Nephron progenitor cell (in vitro differentiated cells): ENCODE measurements around the gene CDC14A.
"Not testable (repeated sequence)": the region's sequence is repeated elsewhere in the genome, so short reads cannot be mapped to it uniquely, and the experiment has no call there.

Source experiments
- DNase-seq: peaks from one replicate; pipeline ENCODE4 v3.0.0; 2021
- H3K27ac Mint-ChIP-seq: 2 replicates; pipeline ENCODE4 v1.8.0; 2021; ENCODE audit warnings: mild to moderate bottlenecking, moderate library complexity, mixed read lengths
- H3K27me3 Mint-ChIP-seq: 2 replicates; pipeline ENCODE4 v1.8.0; 2021; ENCODE audit warnings: mild to moderate bottlenecking, low read depth, mixed read lengths; ENCODE audit not compliant: poor library complexity
- H3K36me3 Mint-ChIP-seq: 2 replicates; pipeline ENCODE4 v1.8.0; 2021; ENCODE audit warnings: low read depth, mixed read lengths
- H3K4me1 Mint-ChIP-seq: 2 replicates; pipeline ENCODE4 v1.8.0; 2021; ENCODE audit warnings: mixed read lengths
- H3K4me3 Mint-ChIP-seq: 2 replicates; pipeline ENCODE4 v1.8.0; 2021; ENCODE audit warnings: mild to moderate bottlenecking, moderate library complexity, mixed read lengths
- H3K9me3 Mint-ChIP-seq: 2 replicates; pipeline ENCODE4 v1.8.0; 2021; ENCODE audit warnings: mild to moderate bottlenecking, moderate library complexity, mixed read lengths
- TF ChIP-seq, protein P1 (sequence below): fragments of 200-600 bp; sonication (generic); IDR thresholded peaks from 2 replicates; pipeline ENCODE4 v1.5.0; 2021; ENCODE audit warnings: antibody characterized with exemption

Gene CDC14A

GRCh38 chr1:100328133-100328532 lies 24.2 kb upstream of the CDC14A start:
- DNase-seq, result no peak
- no peaks in the 10 kb centered on the region for H3K9me3 Mint-ChIP-seq
- H3K36me3 Mint-ChIP-seq, result no peaks in the 10 kb centered on the region
- TF ChIP-seq, protein P1, sequence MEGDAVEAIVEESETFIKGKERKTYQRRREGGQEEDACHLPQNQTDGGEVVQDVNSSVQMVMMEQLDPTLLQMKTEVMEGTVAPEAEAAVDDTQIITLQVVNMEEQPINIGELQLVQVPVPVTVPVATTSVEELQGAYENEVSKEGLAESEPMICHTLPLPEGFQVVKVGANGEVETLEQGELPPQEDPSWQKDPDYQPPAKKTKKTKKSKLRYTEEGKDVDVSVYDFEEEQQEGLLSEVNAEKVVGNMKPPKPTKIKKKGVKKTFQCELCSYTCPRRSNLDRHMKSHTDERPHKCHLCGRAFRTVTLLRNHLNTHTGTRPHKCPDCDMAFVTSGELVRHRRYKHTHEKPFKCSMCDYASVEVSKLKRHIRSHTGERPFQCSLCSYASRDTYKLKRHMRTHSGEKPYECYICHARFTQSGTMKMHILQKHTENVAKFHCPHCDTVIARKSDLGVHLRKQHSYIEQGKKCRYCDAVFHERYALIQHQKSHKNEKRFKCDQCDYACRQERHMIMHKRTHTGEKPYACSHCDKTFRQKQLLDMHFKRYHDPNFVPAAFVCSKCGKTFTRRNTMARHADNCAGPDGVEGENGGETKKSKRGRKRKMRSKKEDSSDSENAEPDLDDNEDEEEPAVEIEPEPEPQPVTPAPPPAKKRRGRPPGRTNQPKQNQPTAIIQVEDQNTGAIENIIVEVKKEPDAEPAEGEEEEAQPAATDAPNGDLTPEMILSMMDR, result no peak
- no peak overlapping the region for H3K27ac Mint-ChIP-seq
- peaks cover 2% of the 10 kb centered on the region for H3K27me3 Mint-ChIP-seq
- H3K4me1 Mint-ChIP-seq, result peaks cover 21% of the 10 kb centered on the region
- no peak overlapping the region for H3K4me3 Mint-ChIP-seq

DNA sequence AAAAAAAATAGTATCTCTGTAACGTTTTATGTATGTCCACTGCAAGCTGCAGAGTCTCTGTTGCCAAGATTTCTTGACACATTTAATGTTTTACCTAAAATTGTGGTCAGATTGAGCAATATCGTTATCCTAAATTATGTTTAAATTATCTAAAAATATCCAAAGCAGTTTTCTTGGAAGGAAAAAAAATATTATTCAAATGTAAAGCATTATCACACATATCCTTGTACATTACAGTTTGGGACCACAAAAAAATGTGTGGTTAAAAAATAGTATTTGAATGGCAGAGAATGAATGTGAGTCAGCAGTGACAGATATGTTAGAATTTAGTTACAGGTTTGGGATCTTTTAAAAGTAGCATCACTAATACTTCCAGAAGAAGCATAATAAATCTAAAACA lies 21.2 kb upstream of the CDC14A start:
- H3K27ac Mint-ChIP-seq, H3K36me3 Mint-ChIP-seq, H3K4me3 Mint-ChIP-seq, H3K27me3 Mint-ChIP-seq, H3K4me1 Mint-ChIP-seq, DNase-seq, H3K9me3 Mint-ChIP-seq: not testable (repeated sequence)

GRCh38 chr1:100332331-100332730 lies 20.0 kb upstream of the CDC14A start:
- Mint-ChIP-seq H3K9me3 (no peaks in the 10 kb centered on the region), H3K27me3 (peaks cover 1% of the 10 kb centered on the region), H3K27ac (no peak overlapping the region), H3K36me3 (no peaks in the 10 kb centered on the region), H3K4me1 (no peaks in the 10 kb centered on the region), H3K4me3 (no peak overlapping the region)
- TF ChIP-seq, protein P1, result no peak
- no peak for DNase-seq

DNA sequence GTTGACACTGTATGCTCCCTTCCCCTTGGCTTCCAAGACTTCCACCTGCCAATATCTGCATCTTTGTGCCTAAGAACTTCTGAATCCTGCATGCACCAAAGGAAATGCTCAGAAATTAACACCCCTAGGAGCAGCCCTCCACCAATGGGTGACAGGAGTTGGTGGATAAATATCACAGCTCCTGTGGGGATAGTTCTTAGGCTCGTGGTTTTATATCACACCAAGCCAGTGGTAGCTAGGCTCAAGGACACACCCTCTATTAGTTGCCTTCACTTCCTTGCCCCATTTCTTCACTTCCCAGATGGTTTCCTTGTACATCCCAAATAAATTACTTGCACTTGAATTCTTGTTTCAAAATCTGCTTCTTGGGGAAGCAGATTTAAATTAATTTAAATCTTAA lies 16.9 kb upstream of the CDC14A start:
- Mint-ChIP-seq H3K4me1 (no peaks in the 10 kb centered on the region), H3K36me3 (no peaks in the 10 kb centered on the region), H3K27ac (no peak overlapping the region), H3K9me3 (no peaks in the 10 kb centered on the region), H3K4me3 (no peak overlapping the region), H3K27me3 (peaks cover 6% of the 10 kb centered on the region)
- TF ChIP-seq, protein P1, result no peak
- DNase-seq, result no peak

DNA sequence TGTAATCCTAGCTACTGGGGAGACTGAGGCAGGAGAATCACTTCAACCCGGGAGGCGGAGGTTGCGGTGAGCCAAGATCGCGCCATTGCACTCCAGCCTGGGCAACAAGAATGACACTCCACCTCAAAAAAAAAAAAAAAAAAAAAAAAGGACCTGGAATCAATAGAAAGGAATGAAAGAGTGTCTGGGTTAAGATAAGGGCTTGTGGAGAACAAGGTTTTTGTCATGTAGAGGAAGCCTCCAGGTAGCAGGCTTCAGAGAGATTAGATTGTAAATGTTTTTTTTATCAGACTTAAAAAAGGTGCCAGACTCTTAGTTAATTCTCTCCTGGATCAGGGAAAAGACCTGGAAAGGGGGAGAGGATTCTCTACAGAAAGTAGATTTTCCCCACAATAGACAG lies 14.4 kb upstream of the CDC14A start:
- not testable (repeated sequence) for H3K27ac Mint-ChIP-seq, H3K4me3 Mint-ChIP-seq, H3K9me3 Mint-ChIP-seq, H3K4me1 Mint-ChIP-seq, H3K27me3 Mint-ChIP-seq, H3K36me3 Mint-ChIP-seq, DNase-seq

DNA sequence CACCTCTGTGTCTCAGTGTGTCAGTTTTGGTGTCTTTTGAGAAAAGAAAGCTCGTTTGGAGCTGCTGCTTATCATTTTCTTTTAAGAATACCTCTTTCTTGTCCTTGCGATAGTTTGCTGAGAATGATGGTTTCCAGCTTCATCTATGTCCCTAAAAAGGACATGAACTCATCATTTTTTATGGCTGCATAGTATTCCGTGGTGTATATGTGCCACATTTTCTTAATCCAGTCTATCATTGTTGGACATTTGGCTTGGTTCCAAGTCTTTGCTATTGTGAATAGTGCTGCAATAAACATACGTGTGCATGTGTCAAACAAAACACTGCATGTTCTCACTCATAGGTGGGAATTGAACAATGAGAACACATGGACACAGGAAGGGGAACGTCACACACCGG lies 12.6 kb upstream of the CDC14A start:
- H3K27ac Mint-ChIP-seq, H3K27me3 Mint-ChIP-seq, DNase-seq, H3K9me3 Mint-ChIP-seq, H3K4me1 Mint-ChIP-seq, H3K4me3 Mint-ChIP-seq, H3K36me3 Mint-ChIP-seq: not testable (repeated sequence)

- H3K4me1 Mint-ChIP-seq, result no peaks in the 10 kb centered on the region
- no peak for DNase-seq
- no peaks in the 10 kb centered on the region for H3K36me3 Mint-ChIP-seq
- TF ChIP-seq, protein P1, result no peak
- H3K27me3 Mint-ChIP-seq, result peaks cover 8% of the 10 kb centered on the region
- H3K27ac Mint-ChIP-seq, result no peak overlapping the region
- no peak overlapping the region for H3K4me3 Mint-ChIP-seq
- no peaks in the 10 kb centered on the region for H3K9me3 Mint-ChIP-seq
Observed at GRCh38 chr1:100340494-100340893, 11.8 kb upstream of the CDC14A start.

DNA sequence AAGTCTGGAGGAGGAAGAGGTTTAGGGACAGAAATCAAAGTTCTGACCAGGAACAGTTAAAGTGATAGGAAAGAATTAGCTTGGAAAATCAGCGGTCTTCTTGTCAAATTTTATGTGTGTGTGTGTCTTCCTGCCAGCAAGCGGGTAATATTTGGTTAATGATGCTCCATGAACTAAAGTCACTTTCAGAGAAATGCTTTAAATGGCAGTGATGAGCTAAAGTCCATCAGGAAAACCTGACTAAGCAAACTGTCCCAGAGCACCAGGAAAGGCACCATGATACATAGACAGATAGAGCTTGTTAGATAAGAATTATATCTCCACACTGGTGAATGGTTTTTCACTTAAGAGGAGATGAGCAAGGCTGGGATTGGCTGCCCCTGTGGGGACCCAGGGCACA lies 10.0 kb upstream of the CDC14A start:
- TF ChIP-seq, protein P1, result no peak
- Mint-ChIP-seq H3K27me3 (peaks cover 7% of the 10 kb centered on the region), H3K9me3 (no peaks in the 10 kb centered on the region), H3K4me3 (no peak overlapping the region), H3K4me1 (no peaks in the 10 kb centered on the region), H3K27ac (peak overlapping the region; percentile 42), H3K36me3 (no peaks in the 10 kb centered on the region)
- no peak for DNase-seq
